ENCODE measurements around the gene B4GALT6.

Gene B4GALT6

GRCh38 chr18:31659576-31660177, 24.7 kb downstream of the B4GALT6 start:
- TF ChIP-seq CTCF (IDR thresholded peaks at IDR 0.05; ENCODE audit: low read depth, low read length): no peak
- no peak for DNase-seq (ENCODE audit: extremely low read depth, low read depth)

- DNase-seq (ENCODE audit: extremely low read depth, low read depth): no peak
Observed at GRCh38 chr18:31658670-31659575, 25.5 kb downstream of the B4GALT6 start.

GRCh38 chr18:31657823-31658669, 26.3 kb downstream of the B4GALT6 start:
- DNase-seq (ENCODE audit: extremely low read depth, low read depth): no peak
- no peak for TF ChIP-seq CTCF (IDR thresholded peaks at IDR 0.05; ENCODE audit: low read depth, low read length)

More at GRCh38 chr18:31658670-31659575, 25.5 kb downstream of the B4GALT6 start:
- no peak for TF ChIP-seq CTCF (IDR thresholded peaks at IDR 0.05; ENCODE audit: low read depth, low read length)

GRCh38 chr18:31656754-31657153, 27.6 kb downstream of the B4GALT6 start:
- no peak for TF ChIP-seq CTCF (IDR thresholded peaks at IDR 0.05; ENCODE audit: low read depth, low read length)
- DNase-seq (ENCODE audit: extremely low read depth, low read depth): no peak

- DNase-seq (ENCODE audit: extremely low read depth, low read depth): no peak
- TF ChIP-seq CTCF (IDR thresholded peaks at IDR 0.05; ENCODE audit: low read depth, low read length): no peak
Observed at GRCh38 chr18:31655354-31655753, 29.0 kb downstream of the B4GALT6 start.

GRCh38 chr18:31652877-31653276, 31.5 kb downstream of the B4GALT6 start:
- no peak for DNase-seq (ENCODE audit: extremely low read depth, low read depth)
- TF ChIP-seq CTCF (IDR thresholded peaks at IDR 0.05; ENCODE audit: low read depth, low read length): no peak
